Measurements from ENCODE around the gene EPB41L4B.
"Not testable (repeated sequence)": the region's sequence is repeated elsewhere in the genome, so short reads cannot be mapped to it uniquely, and the experiment has no call there.

EPB41L4B gene

GRCh38 chr9:109228093-109228642 is 92.7 kb downstream of the EPB41L4B start:
- TF ChIP-seq, protein P1, sequence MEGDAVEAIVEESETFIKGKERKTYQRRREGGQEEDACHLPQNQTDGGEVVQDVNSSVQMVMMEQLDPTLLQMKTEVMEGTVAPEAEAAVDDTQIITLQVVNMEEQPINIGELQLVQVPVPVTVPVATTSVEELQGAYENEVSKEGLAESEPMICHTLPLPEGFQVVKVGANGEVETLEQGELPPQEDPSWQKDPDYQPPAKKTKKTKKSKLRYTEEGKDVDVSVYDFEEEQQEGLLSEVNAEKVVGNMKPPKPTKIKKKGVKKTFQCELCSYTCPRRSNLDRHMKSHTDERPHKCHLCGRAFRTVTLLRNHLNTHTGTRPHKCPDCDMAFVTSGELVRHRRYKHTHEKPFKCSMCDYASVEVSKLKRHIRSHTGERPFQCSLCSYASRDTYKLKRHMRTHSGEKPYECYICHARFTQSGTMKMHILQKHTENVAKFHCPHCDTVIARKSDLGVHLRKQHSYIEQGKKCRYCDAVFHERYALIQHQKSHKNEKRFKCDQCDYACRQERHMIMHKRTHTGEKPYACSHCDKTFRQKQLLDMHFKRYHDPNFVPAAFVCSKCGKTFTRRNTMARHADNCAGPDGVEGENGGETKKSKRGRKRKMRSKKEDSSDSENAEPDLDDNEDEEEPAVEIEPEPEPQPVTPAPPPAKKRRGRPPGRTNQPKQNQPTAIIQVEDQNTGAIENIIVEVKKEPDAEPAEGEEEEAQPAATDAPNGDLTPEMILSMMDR (IDR thresholded peaks at IDR 0.05; ENCODE audit: low read depth, low read length) = no peak
- no peaks in the 10 kb centered on the region for H3K4me1 ChIP-seq
- H3K4me3 ChIP-seq (ENCODE audit: low read depth, low read length) = no peak overlapping the region
- H3K36me3 ChIP-seq = no peaks in the 10 kb centered on the region
- DNase-seq = no peak
- H3K9me3 ChIP-seq = no peaks in the 10 kb centered on the region
- H3K27me3 ChIP-seq = peaks cover 4% of the 10 kb centered on the region; the same call in 1 of the 2 replicates

DNA sequence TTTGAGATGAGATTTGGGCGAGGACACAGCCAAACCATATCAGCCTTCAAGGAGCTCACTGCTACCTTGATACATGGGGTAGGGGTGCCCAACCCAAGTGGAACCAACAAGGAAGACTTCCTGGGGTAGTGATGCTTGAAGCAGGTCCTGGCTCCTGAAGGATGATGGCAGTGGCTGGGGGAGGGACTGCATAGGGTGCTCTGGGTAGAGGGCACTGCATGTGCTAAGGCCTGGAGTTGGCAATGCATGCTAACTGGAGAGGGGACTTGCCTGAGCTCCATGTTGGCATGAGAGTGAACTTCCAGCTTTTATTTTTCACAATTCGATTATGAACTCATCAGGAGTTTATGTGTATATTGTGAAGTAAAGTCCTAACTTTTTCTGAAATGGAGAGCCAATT is 95.2 kb downstream of the EPB41L4B start:
- Histone ChIP-seq H3K4me1 (no peaks in the 10 kb centered on the region), H3K27me3 (peaks cover 4% of the 10 kb centered on the region; the same call in 1 of the 2 replicates), H3K36me3 (no peaks in the 10 kb centered on the region), H3K9me3 (no peaks in the 10 kb centered on the region), H3K4me3 (ENCODE audit: low read depth, low read length) (no peak overlapping the region)
- DNase-seq = no peak
- TF ChIP-seq, protein P1 (IDR thresholded peaks at IDR 0.05; ENCODE audit: low read depth, low read length) = no peak

GRCh38 chr9:109224751-109225150 is 96.1 kb downstream of the EPB41L4B start:
- Histone ChIP-seq H3K4me1 (no peaks in the 10 kb centered on the region), H3K4me3 (ENCODE audit: low read depth, low read length) (no peak overlapping the region), H3K27me3 (0 out of 2 replicates have a peak, but pooled peaks cover 4% of the 10 kb centered on the region), H3K9me3 (no peaks in the 10 kb centered on the region), H3K36me3 (no peaks in the 10 kb centered on the region)
- TF ChIP-seq, protein P1 (IDR thresholded peaks at IDR 0.05; ENCODE audit: low read depth, low read length) = no peak
- no peak for DNase-seq

- H3K4me1 ChIP-seq; H3K9me3 ChIP-seq; H3K36me3 ChIP-seq; DNase-seq; H3K4me3 ChIP-seq (ENCODE audit: low read depth, low read length); H3K27me3 ChIP-seq: not testable (repeated sequence)
Observed at GRCh38 chr9:109218242-109218641, 102.6 kb downstream of the EPB41L4B start.

DNA sequence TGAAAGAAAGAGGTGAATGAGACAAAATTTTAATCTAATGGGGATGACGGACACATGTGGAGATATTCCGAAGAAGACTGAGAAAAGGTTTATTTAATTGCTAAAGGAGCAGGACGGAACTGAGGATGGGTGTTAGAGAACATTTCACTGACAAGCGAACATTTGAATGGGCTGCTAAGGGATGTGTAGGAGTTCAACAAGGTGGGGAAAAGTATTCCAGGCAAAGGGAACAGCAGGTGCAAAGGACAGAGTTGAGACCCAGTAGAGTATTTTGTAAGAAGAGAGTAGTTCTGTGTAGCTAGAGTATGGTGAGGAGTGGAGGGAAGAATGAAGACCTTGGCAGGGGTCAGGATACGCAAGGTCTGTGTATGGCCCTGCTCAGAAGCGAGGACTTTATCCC is 106.4 kb downstream of the EPB41L4B start:
- TF ChIP-seq, protein P1 (IDR thresholded peaks at IDR 0.05; ENCODE audit: low read depth, low read length) = no peak
- DNase-seq = no peak
- H3K4me1 ChIP-seq = no peaks in the 10 kb centered on the region

DNA sequence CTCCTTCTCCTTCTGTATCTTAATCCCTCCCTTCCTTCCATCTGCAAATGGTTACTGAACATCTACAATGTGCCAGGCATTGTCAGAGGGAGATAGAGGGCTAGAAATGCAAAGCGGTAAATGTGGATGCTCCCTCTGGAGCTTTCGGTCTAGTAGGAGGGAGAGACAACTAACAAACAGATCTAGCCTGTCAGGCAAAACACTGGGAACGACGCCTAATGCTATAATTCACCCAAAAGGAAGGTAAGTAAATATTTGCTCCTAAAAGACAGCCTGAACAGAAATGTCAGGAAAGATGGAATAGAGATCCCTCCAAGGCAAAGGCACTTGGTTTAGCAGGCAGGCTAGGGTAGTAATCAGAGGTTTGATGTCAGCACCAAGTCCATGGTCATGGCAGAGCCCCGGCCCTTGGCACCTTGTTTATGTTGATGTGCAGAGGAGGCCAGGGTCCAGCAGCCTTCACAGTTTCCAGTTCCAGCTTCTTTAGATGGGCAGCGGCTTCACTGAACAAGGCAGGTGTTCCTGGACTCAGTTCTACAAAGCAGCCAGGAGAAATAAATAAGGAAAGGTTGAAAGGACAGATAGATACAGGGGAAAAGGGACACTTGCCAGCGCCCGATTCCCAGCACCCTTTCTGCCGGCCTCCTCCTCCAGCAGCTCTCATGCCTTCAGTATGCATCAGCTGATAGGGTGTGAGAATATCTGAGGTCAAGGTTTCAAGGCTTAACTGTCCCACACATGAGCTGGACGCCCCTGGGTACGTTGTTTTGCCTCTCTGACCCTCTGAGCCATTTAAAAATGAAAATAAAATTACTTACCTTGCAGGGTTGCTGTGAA is 107.4 kb downstream of the EPB41L4B start:
- Histone ChIP-seq H3K4me1 (no peaks in the 10 kb centered on the region), H3K4me3 (ENCODE audit: low read depth, low read length) (no peak overlapping the region), H3K9me3 (no peaks in the 10 kb centered on the region), H3K36me3 (no peaks in the 10 kb centered on the region), H3K27me3 (no peaks in the 10 kb centered on the region; the same call in 1 of the 2 replicates)
- TF ChIP-seq, protein P1 (IDR thresholded peaks at IDR 0.05; ENCODE audit: low read depth, low read length) = no peak
- no peak for DNase-seq

More for the DNA sequence above, 106.4 kb downstream of the EPB41L4B start:
- Histone ChIP-seq H3K9me3 (no peaks in the 10 kb centered on the region), H3K27me3 (no peaks in the 10 kb centered on the region; the same call in 1 of the 2 replicates), H3K36me3 (no peaks in the 10 kb centered on the region), H3K4me3 (ENCODE audit: low read depth, low read length) (no peak overlapping the region)
